Fibroblast of the aortic adventitia (primary cell): ENCODE results near the gene FLT4. TPM values are rescaled to one million over a fixed set of nuclear protein-coding genes. Genes with fewer than 3 reads are reported as not detected.

Source experiments
- DNase-seq: peaks from one replicate; pipeline ENCODE4 v3.0.0-alpha.2; 2010; ENCODE audit warnings: low read depth
- H3K4me3 ChIP-seq: 2 replicates; pipeline ENCODE4 v1.5.1; 2011; ENCODE audit warnings: low read depth, mild to moderate bottlenecking, control low read depth, low read length, moderate library complexity
- CTCF ChIP-seq: IDR thresholded peaks from 2 replicates; pipeline ENCODE4 v1.5.1; 2011; ENCODE audit warnings: mild to moderate bottlenecking, low read length, control low read depth, inconsistent platforms; ENCODE audit not compliant: insufficient read depth
- total RNA-seq: library from RNA; depleted of rRNA; stranded (reverse); fragments of >200 nt; gene quantifications from 2 replicates; pipeline ENCODE4 v1.2.3, GENCODE V29; 2012; ENCODE audit warnings: low replicate concordance

FLT4 gene
- total RNA-seq, 1 donor = 0.09 TPM

DNA sequence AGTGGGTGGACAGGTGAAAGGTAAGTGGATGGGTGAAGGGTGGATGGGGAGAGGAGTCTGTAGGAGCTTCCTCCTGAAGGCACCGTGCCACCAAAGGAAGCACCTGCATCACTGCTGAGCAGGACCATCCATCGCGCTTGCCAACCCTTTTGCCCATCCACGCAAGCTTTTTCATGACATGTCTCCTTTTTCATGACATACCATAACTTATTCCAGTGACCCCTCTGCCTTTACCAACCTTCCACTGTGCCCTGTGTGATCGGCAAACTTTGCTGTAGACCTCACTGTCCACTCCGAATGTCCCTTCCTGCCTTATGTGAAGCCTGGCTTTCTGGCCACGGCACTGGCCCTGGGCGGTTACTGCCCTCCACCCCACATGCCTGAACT, 13.4 kb downstream of the FLT4 start:
- H3K4me3 ChIP-seq = no peak overlapping the region
- TF ChIP-seq CTCF = no peak
- DNase-seq = no peak

DNA sequence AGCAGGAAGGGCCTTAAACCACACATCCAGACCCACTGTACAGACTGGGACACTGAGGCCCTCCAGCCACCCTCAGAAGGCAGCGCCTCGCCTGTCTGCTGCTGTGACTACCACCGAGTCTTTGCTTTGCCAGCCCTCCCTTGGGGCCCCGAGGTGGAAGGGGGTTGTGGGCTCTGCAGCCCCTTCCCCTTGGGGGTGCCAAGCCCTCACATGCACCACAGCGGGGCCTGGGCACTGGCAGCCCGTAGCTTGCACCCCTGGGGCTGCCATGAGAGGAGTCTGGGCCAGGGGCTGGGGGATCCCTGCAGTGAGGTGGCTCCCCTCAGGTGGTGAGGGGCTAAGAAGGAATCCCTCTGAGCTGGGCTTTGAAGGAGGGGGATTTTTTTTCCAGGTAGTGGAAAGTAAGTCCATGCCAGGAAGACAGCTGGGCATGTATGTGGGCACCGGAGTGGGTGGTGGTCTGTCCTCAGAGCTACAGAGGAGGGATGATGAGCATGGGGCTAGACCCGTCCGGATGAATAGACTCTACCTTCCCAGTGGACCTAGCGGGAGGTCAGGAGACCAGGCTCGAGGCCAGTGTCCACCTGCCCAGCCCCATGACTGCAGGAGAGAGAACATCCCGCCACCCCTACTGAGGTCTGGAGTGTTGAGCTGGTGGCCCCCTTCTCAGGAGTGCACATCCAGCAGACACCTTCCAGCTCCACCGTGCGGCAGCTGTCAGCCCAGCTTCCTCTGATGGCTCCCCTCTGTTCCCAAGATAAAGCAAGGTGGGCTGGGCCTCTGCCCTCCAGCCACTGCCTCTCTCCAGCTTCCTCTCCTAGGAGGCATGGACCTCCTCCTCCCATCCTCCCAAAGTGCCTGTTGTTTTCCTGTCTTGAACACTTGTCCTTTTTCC, 15.9 kb downstream of the FLT4 start:
- no peak overlapping the region for H3K4me3 ChIP-seq
- no peak for TF ChIP-seq CTCF
- DNase-seq = no peak

DNA sequence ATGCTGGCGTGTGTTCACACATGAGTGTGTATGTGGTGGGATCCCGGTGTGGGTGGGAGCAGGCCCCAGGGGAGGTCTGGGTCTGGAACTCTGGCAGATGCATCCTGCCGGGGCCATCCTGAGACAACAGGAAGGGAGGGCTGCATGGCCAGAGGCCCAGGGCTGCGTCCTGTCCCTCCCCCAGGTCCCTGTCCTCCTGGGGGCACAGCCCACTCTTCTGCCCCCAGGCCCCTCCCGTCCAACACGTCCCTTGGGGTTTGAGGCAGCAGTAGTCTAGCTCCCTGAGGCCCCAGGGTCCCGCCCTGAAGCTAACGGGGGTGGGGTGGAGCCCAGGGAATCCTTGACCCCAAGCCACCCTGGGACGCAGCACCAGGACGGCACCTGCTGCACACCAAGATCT, 16.6 kb downstream of the FLT4 start:
- no peak for TF ChIP-seq CTCF
- H3K4me3 ChIP-seq = no peak overlapping the region
- DNase-seq = no peak

GRCh38 chr5:180631549-180632383, 17.6 kb downstream of the FLT4 start:
- no peak for TF ChIP-seq CTCF
- H3K4me3 ChIP-seq = no peak overlapping the region
- no peak for DNase-seq

GRCh38 chr5:180630426-180630825, 19.0 kb downstream of the FLT4 start:
- no peak overlapping the region for H3K4me3 ChIP-seq
- DNase-seq = no peak

More at GRCh38 chr5:180630426-180630825, 19.0 kb downstream of the FLT4 start:
- TF ChIP-seq CTCF = no peak
